K562 (cell line): ENCODE results near the gene PRR7. TPM values are rescaled to one million over a fixed set of nuclear protein-coding genes. Genes with fewer than 3 reads are reported as not detected.

Experiments
- ATAC-seq: fragments of 200-7000 bp; cut with Tn5 transposase; 3 replicates; pipeline ENCODE4 v1.9.1; 2020; ENCODE audit warnings: moderate library complexity
- BruUV-seq: library from RNA; stranded (reverse); fragments of 400-500 nt; replicated peaks from 2 replicates; lab custom pipeline; 2021; lab: Mats Ljungman, UMichigan
- CTCF ChIA-PET: fragments of 300-600 bp; formaldehyde crosslinking; extraction: SDS; loops from one replicate; lab custom pipeline; 2021; ENCODE audit warnings: low intra/inter-chr PET ratio; lab: Yijun Ruan, JAX
- POLR2A ChIA-PET: fragments of 300-600, 350-650 bp; sonication (Branson Sonifier 250); formaldehyde crosslinking; extraction: SDS; loops from one replicate; lab custom pipeline; 2021; ENCODE audit warnings: antibody characterized with exemption, inconsistent platforms; lab: Yijun Ruan, JAX
- DNase-seq, 4 experiments: peaks; one replicate each; pipeline versions ENCODE4 v3.0.0 to v3.0.0-alpha.2; 2011 to 2018; ENCODE audit warnings: low spot score in 3 of 4, mixed read lengths in 3 of 4; ENCODE audit errors: extremely low read depth in 1 of 4
- FAIRE-seq: peaks from 2 replicates; lab custom pipeline; 2011; peaks lifted over from hg19 to GRCh38; lab: Jason Lieb, UNC
- H2AFZ ChIP-seq: 2 replicates; pipeline ENCODE4 v1.6.0; 2011; ENCODE audit warnings: low read depth, low read length, control low read depth, inconsistent platforms
- H3K27ac ChIP-seq: fragments of 200-600 bp; 3 replicates; pipeline ENCODE4 v1.8.0; 2011; ENCODE audit warnings: low read depth, mild to moderate bottlenecking, control low read depth, inconsistent platforms, low read length, moderate library complexity, mixed read lengths; ENCODE audit errors: extremely low read depth
- H3K27me3 ChIP-seq, 2 experiments: fragments of 300-600 bp in 1 of 2; 2 replicates in 1 of 2; 3 replicates in 1 of 2; pipeline versions ENCODE4 v1.6.0 to v1.8.0; 2011; ENCODE audit warnings: inconsistent platforms in 2 of 2, low read length in 2 of 2, mild to moderate bottlenecking in 1 of 2, mixed read lengths in 1 of 2, moderate library complexity in 1 of 2; ENCODE audit not compliant: control insufficient read depth in 2 of 2, insufficient read depth in 2 of 2
- H3K36me3 ChIP-seq: fragments of 300-600 bp; 3 replicates; pipeline ENCODE4 v1.8.0; 2011; ENCODE audit warnings: mild to moderate bottlenecking, low read length, inconsistent platforms; ENCODE audit not compliant: control insufficient read depth, insufficient read depth
- H3K4me1 ChIP-seq, 2 experiments: fragments of 200-600 bp in 1 of 2; replicated peaks in 1 of 2; 2 replicates in 1 of 2; 3 replicates in 1 of 2; pipeline versions ENCODE4 v1.5.1 to v1.8.0; 2011; ENCODE audit warnings: inconsistent platforms in 2 of 2, low read length in 2 of 2, mild to moderate bottlenecking in 1 of 2, mixed read lengths in 1 of 2, moderate library complexity in 1 of 2; ENCODE audit not compliant: control insufficient read depth in 2 of 2, insufficient read depth in 2 of 2
- H3K4me2 ChIP-seq: 2 replicates; pipeline ENCODE4 v1.6.1; 2011; ENCODE audit warnings: low read length, control low read depth, inconsistent platforms, mixed read lengths; ENCODE audit not compliant: insufficient read depth
- H3K4me3 ChIP-seq: fragments of 200-600 bp; sonication (generic), shearing (Covaris generic); 2 replicates; pipeline ENCODE4 v1.5.1; 2016; ENCODE audit warnings: control low read depth, inconsistent platforms
- H3K79me2 ChIP-seq: fragments of 200-600 bp; 3 replicates; pipeline ENCODE4 v1.8.0; 2011; ENCODE audit warnings: low read length, inconsistent platforms; ENCODE audit not compliant: control insufficient read depth, insufficient read depth
- H3K9ac ChIP-seq, 2 experiments: 2 replicates each; pipeline versions ENCODE4 v1.6.0 to v1.6.1; 2011; ENCODE audit warnings: low read depth in 2 of 2, low read length in 2 of 2, control low read depth in 1 of 2, inconsistent platforms in 1 of 2, mild to moderate bottlenecking in 1 of 2, mixed read lengths in 1 of 2; ENCODE audit not compliant: insufficient read depth in 1 of 2
- H3K9me1 ChIP-seq: one replicate; pipeline ENCODE4 v1.6.0; 2011; ENCODE audit warnings: inconsistent platforms, mild to moderate bottlenecking, low read length, moderate library complexity; ENCODE audit not compliant: control insufficient read depth, insufficient read depth
- H3K9me3 ChIP-seq: replicated peaks from 2 replicates; pipeline ENCODE4 v1.5.1; 2011; ENCODE audit warnings: low read depth, low read length, inconsistent platforms; ENCODE audit not compliant: control insufficient read depth, insufficient read depth
- H4K20me1 ChIP-seq: replicated peaks from 2 replicates; pipeline ENCODE4 v1.6.1; 2011; ENCODE audit warnings: low read length, inconsistent platforms, mixed read lengths; ENCODE audit not compliant: control insufficient read depth, insufficient read depth
- NCOA6 ChIP-seq: fragments of 450-650 bp; IDR thresholded peaks from 2 replicates; pipeline ENCODE4 v1.6.1; 2017; ENCODE audit warnings: mild to moderate bottlenecking
- POLR2A ChIP-seq: fragments of 450-650 bp; conservative IDR thresholded peaks from 2 replicates; pipeline ENCODE4 v1.6.1; 2016
- POLR2G ChIP-seq: fragments of 200-400 bp; formaldehyde crosslinking; IDR thresholded peaks from 2 replicates; pipeline ENCODE4 v1.6.1; 2017; ENCODE audit warnings: low read depth, mild to moderate bottlenecking, antibody characterized with exemption, low read length, moderate library complexity
- RBFOX2 ChIP-seq: fragments of 200-400 bp; formaldehyde crosslinking; IDR thresholded peaks from 2 replicates; pipeline ENCODE4 v1.6.1; 2017; ENCODE audit warnings: low read depth, mild to moderate bottlenecking, low read length, moderate library complexity
- RFX7 ChIP-seq: fragments of 250-450 bp; sonication (Bioruptor Pico); IDR thresholded peaks from 2 replicates; pipeline ENCODE4 v1.5.1; 2021; ENCODE audit warnings: mild to moderate bottlenecking
- SUPT5H ChIP-seq: fragments of 450-650 bp; IDR thresholded peaks from 2 replicates; pipeline ENCODE4 v1.6.1; 2016
- TCF3 ChIP-seq: sonication (generic); formaldehyde crosslinking; IDR thresholded peaks from 2 replicates; pipeline ENCODE4 v1.4.0; 2020; ENCODE audit warnings: mild to moderate bottlenecking, missing genetic modification reagents
- ZNF398 ChIP-seq: fragments of 250-450 bp; sonication (Bioruptor Pico); IDR thresholded peaks from 2 replicates; pipeline ENCODE4 v1.8.0; 2021; ENCODE audit warnings: moderate library complexity, mild to moderate bottlenecking, inconsistent platforms
- WGBS: fragments of 100-300 bp; shearing (Covaris generic); methylation state at CpG from one replicate; pipeline ENCODE4 v1.1.6; 2016; ENCODE audit warnings: low coverage, mixed read lengths; ENCODE audit not compliant: insufficient coverage; ENCODE audit errors: missing lambda C conversion rate; 5-methylcytosine and 5-hydroxymethylcytosine counted together
- in situ Hi-C: fragments of 300-500 bp; cut with MboI; formaldehyde crosslinking; loops from 4 replicates; pipeline ENCODE4 v1.15.0; 2018; ENCODE audit warnings: inconsistent platforms, mixed read lengths
- intact Hi-C: fragments of 100-400 bp; cut with micrococcal nuclease; formaldehyde crosslinking; loops from 2 replicates; pipeline ENCODE4 v1.14.2; 2022
- polyA plus RNA-seq, 8 experiments: library from polyadenylated mRNA; depleted of rRNA in 4 of 8; stranded (reverse) in 5 of 8; unstranded in 3 of 8; fragments of >200 nt; fragmentation: Nextera tagmentation in 2 of 8; fragmentation: Illumina TruSeq in 1 of 8; extraction: Ambion mirVana in 2 of 8; extraction: Trizol in 1 of 8; gene quantifications; 2 replicates each; pipeline versions ENCODE4 v1.2.1 to v1.2.3, GENCODE V29; 2011 to 2014; ENCODE audit warnings: inconsistent platforms in 1 of 8, missing spikeins in 1 of 8
- total RNA-seq, 7 experiments: library from RNA; depleted of rRNA in 6 of 7; stranded (reverse); fragments of >200 nt in 6 of 7; fragmentation: Illumina TruSeq in 2 of 7; extraction: Trizol in 2 of 7; gene quantifications; 2 replicates each; pipeline versions ENCODE4 v1.2.1 to v1.2.3, GENCODE V29; 2011 to 2021; ENCODE audit warnings: low replicate concordance in 1 of 7

PRR7 gene
- total and polyA plus RNA-seq, 9 of the 15 experiments (the other 6 are each of a cell fraction or from before 2014, with no cell fraction given): 0.80 to 11.3 (median 10.4) TPM; not detected in 4

- H3K4me3 ChIP-seq: no peak overlapping the region
- H3K4me2 ChIP-seq: no peak overlapping the region
- no peaks in the 10 kb centered on the region for H3K9me3 ChIP-seq
- CTCF ChIA-PET: no interaction called here
- H3K79me2 ChIP-seq: peaks cover 35% of the 10 kb centered on the region
- no TSS peak for BruUV-seq
- intact Hi-C loops (no loop called here), in situ Hi-C loops (no loop called here)
- POLR2A ChIA-PET: interaction anchor here (0.5 to 10.8 kb wide), 6 partner anchors 12 to 124 kb away, joined by 3 to 210 read pairs (median 4); partner anchors contain the start of gene PRR7
- H3K9me1 ChIP-seq: no peaks in the 10 kb centered on the region
- WGBS: 96% methylated on average over 22 of the region's 25 CpGs
- peak overlapping the region in 1 of 2 experiments; percentile 26; a peak in 1 of 4 replicates for H3K9ac ChIP-seq
- DNase-seq (no peak), FAIRE-seq (no peak), ATAC-seq (no peak)
- peaks cover 16 to 52% of the 10 kb centered on the region in 2 experiments for H3K4me1 ChIP-seq
- H4K20me1 ChIP-seq: peaks cover 16% of the 10 kb centered on the region; the same call in 1 of the 2 replicates
- no peak overlapping the region; the same call in 2 of the 3 replicates for H3K27ac ChIP-seq
- H3K36me3 ChIP-seq: peaks cover 98% of the 10 kb centered on the region; the same call in 2 of the 3 replicates
- no peak overlapping the region for H2AFZ ChIP-seq
- H3K27me3 ChIP-seq: no peaks in the 10 kb centered on the region
- TF ChIP-seq TCF3 (CRISPR knock-in tag): no peak
- no peak for TF ChIP-seq NCOA6
- no peak for TF ChIP-seq ZNF398 (CRISPR knock-in tag)
- TF ChIP-seq POLR2A: 0 out of 2 replicates have a peak, but pooled peaks have one; percentile 20
- peak; percentile 26; the same call in 1 of the 2 replicates for TF ChIP-seq SUPT5H
- peak; percentile 70 for TF ChIP-seq POLR2G
- TF ChIP-seq RFX7 (CRISPR knock-in tag): no peak
- TF ChIP-seq RBFOX2: peak; percentile 19
- TF ChIP-seq, all 486 proteins: peak for 4
Measured at GRCh38 chr5:177432839-177433657, 13.6 kb upstream of the PRR7 start.
